Gastroesophageal sphincter (tissue), 4 donors: ENCODE measurements around the gene KIF26A. TPM values are rescaled to one million over a fixed set of nuclear protein-coding genes. Genes with fewer than 3 reads are reported as not detected.
A peak's percentile ranks its signal among the peaks of the same experiment; 100 is the strongest.
"Not testable (repeated sequence)": the region's sequence is repeated elsewhere in the genome, so short reads cannot be mapped to it uniquely, and the experiment has no call there.

Experiments
- ATAC-seq: fragments of 150-250 bp; one replicate; pipeline ENCODE4 v1.9.1; 2016; ENCODE audit warnings: mild to moderate bottlenecking, moderate library complexity
- H3K27ac ChIP-seq, 4 donors: fragments of 200-600 bp; sonication (generic) in 3 of 4; 1 replicate in 3 of 4; 2 replicates in 1 of 4; pipeline ENCODE4 v1.5.1; 2016 to 2019
- H3K27me3 ChIP-seq: fragments of 200-600 bp; sonication (generic); one replicate; pipeline ENCODE4 v1.5.1; 2019
- H3K36me3 ChIP-seq, 2 donors: fragments of 200-600 bp; sonication (generic); one replicate each; pipeline ENCODE4 v1.5.1; 2019; ENCODE audit warnings: control low read depth in 1 of 2
- H3K4me1 ChIP-seq, 3 donors: fragments of 200-600 bp; sonication (generic); 1 replicate in 2 of 3; 2 replicates in 1 of 3; pipeline ENCODE4 v1.5.1; 2016 to 2019; ENCODE audit warnings: control low read depth in 2 of 3
- H3K4me3 ChIP-seq, 2 donors: fragments of 200-600 bp; sonication (generic); one replicate each; pipeline ENCODE4 v1.5.1; 2019; ENCODE audit warnings: mild to moderate bottlenecking in 1 of 2, moderate library complexity in 1 of 2
- H3K9me3 ChIP-seq, 3 donors: fragments of 200-600 bp; sonication (generic); one replicate each; pipeline ENCODE4 v1.5.1; 2017 to 2019; ENCODE audit warnings: control low read depth in 2 of 3
- EP300 ChIP-seq: sonication (generic); formaldehyde crosslinking; IDR thresholded peaks from one replicate; pipeline ENCODE4 v1.6.1; 2017; ENCODE audit warnings: antibody characterized with exemption, mild to moderate bottlenecking
- POLR2A ChIP-seq, 2 donors: fragments of 450-650 bp; IDR thresholded peaks; one replicate each; pipeline ENCODE4 v1.6.1; 2017; ENCODE audit warnings: antibody characterized with exemption in 2 of 2, mild to moderate bottlenecking in 2 of 2, moderate library complexity in 1 of 2
- POLR2AphosphoS5 ChIP-seq: sonication (generic); formaldehyde crosslinking; IDR thresholded peaks from one replicate; pipeline ENCODE4 v1.6.1; 2017; ENCODE audit warnings: antibody characterized with exemption
- WGBS, 2 donors: methylation state at CpG; one replicate each; pipeline ENCODE4 v1.1.5; 2018; ENCODE audit warnings: low coverage in 1 of 2; 5-methylcytosine and 5-hydroxymethylcytosine counted together
- total RNA-seq, 4 donors: library from RNA; depleted of rRNA; stranded (reverse); fragments of >200 nt; gene quantifications; one replicate each; pipeline ENCODE4 v1.1.0, GENCODE V29; 2016
- TF ChIP-seq, protein P1 (sequence below), 4 experiments: fragments of 200-600 bp in 2 of 4; fragments of 450-650 bp in 2 of 4; sonication (generic) in 1 of 4; IDR thresholded peaks; one replicate each; pipeline ENCODE4 v1.5.1; 2017 to 2019; ENCODE audit warnings: antibody characterized with exemption in 4 of 4, mild to moderate bottlenecking in 2 of 4, moderate library complexity in 2 of 4

KIF26A gene
- total RNA-seq, 4 donors from 2014 or later: 2.2 to 6.9 (median 2.9) TPM

DNA sequence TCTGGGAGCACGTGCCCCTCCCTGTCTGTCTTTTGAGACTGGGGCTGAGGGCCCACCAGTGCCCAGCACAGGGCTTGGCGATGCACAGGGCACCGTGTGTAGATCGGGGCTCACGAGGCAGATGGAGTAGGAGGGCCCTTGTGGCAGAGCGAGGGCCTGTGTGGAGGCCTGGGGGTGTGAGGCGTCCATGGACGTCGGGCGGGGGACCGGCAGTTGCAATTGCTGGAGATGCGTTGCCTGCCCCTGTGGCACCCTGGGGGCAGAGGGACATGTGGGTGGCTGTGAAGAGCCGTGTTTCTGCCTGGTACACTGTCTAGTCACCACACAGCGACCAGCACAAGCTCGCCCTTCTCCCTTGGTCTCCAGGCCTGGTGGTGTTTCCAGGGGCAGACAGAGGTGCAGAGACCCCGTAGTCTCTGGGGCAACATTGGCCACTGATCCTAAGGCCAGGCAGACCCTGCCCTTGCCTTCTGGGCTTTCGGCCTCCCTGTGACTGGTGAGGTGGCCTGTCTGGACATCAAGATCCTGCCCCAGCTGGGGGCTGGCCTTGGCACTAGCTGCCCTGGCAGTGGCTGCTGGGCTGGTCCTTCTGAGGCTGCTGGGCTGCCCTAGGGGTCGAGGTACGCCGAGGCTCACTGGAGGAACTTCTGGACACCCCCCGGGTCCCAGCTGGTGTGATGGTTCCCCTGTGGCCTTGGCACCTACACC, 14.5 kb downstream of the KIF26A start:
- Histone ChIP-seq H3K9me3 (no peaks in the 10 kb centered on the region), H3K27me3 (peaks cover 21% of the 10 kb centered on the region), H3K27ac (no peak overlapping the region), H3K4me1 (peaks cover 0 to 13% (median 0%) of the 10 kb centered on the region in 3 donors), H3K36me3 (no peaks in the 10 kb centered on the region), H3K4me3 (no peak overlapping the region)
- WGBS, 2 donors: 100% methylated on average over 1 of the region's 21 CpGs; no CpG with 5 or more reads in 1 of the 2 donors
- ATAC-seq: no peak
- TF ChIP-seq, protein P1, sequence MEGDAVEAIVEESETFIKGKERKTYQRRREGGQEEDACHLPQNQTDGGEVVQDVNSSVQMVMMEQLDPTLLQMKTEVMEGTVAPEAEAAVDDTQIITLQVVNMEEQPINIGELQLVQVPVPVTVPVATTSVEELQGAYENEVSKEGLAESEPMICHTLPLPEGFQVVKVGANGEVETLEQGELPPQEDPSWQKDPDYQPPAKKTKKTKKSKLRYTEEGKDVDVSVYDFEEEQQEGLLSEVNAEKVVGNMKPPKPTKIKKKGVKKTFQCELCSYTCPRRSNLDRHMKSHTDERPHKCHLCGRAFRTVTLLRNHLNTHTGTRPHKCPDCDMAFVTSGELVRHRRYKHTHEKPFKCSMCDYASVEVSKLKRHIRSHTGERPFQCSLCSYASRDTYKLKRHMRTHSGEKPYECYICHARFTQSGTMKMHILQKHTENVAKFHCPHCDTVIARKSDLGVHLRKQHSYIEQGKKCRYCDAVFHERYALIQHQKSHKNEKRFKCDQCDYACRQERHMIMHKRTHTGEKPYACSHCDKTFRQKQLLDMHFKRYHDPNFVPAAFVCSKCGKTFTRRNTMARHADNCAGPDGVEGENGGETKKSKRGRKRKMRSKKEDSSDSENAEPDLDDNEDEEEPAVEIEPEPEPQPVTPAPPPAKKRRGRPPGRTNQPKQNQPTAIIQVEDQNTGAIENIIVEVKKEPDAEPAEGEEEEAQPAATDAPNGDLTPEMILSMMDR (IDR thresholded peaks at IDR 0.05): no peak
- no peak for TF ChIP-seq POLR2AphosphoS5
- TF ChIP-seq EP300: no peak
- TF ChIP-seq POLR2A (IDR thresholded peaks at IDR 0.05): no peak

DNA sequence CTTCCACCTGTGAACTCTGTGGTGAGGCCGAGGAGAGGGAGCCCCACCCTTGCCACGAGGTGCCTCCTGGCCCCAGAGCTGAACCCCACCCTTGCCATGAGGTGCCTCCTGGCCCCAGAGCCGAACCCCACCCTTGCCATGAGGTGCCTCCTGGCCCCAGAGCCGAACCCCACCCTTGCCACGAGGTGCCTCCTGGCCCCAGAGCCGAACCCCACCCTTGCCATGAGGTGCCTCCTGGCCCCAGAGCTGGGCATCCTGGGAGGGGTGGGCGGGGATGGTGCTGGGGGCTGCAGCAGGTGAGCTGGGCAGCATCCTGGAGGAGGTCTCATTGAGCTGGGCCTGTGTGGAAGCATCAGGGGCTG, 15.0 kb downstream of the KIF26A start:
- not testable (repeated sequence) for H3K27ac ChIP-seq, H3K4me3 ChIP-seq, ATAC-seq, H3K36me3 ChIP-seq, H3K9me3 ChIP-seq
- H3K27me3 ChIP-seq: peaks cover 20% of the 10 kb centered on the region
- H3K4me1 ChIP-seq: peaks cover 0 to 13% (median 0%) of the 10 kb centered on the region in 3 donors
- no CpG with 5 or more reads among the region's 7 CpGs for WGBS, 2 donors

DNA sequence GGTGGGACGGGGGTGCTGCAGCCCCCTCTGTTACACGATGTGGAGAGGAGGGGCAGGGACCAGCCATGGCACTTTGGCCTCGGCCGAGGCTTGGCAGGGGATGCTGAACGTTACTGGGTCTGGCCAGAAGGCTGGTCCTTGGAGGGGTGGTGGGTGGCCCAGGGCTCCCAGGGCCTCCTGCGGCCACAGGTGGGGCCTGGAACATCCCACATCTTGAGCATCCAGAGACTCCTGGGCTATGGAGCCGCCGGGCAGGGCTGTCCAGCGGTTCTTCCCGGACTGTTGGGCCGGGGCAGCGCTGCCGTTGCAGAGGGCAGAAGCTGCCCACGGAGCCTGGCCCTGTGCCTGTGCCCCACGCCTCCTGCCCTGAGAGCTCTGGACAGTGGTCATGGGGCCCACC, 15.9 kb downstream of the KIF26A start:
- Histone ChIP-seq H3K27me3 (peaks cover 14% of the 10 kb centered on the region), H3K27ac (no peak overlapping the region), H3K36me3 (no peaks in the 10 kb centered on the region), H3K4me1 (peaks cover 0 to 7% (median 0%) of the 10 kb centered on the region in 3 donors), H3K4me3 (no peak overlapping the region), H3K9me3 (no peaks in the 10 kb centered on the region)
- no peak for TF ChIP-seq POLR2AphosphoS5
- no peak for ATAC-seq
- WGBS, 2 donors: 20 to 82% methylated on average over 1 to 4 of the region's 15 CpGs

DNA sequence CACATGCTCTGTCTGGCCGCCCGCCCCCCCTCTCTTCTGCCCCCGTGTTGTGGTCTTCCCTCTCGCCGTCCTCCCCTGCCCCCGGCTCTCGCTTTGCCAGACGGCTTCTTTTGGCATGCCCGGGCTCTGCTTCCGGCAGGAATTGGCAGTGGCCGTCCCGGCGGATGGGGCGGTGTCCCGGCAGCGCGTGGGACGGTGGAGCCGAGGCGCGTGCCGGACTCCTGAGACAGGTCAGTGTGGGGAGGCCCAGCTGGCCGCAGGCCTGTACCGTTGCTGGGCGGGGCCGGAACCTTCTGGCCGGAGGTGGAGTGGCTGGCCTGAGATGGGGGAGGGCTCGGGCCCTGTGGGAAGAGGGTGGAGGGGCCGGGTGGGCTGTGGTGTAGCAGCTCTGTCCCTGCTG, 17.1 kb downstream of the KIF26A start:
- WGBS, 2 donors: no CpG with 5 or more reads among the region's 29 CpGs
- Histone ChIP-seq H3K4me1 (no peaks in the 10 kb centered on the region), H3K27me3 (peaks cover 4% of the 10 kb centered on the region), H3K4me3 (no peak overlapping the region), H3K9me3 (no peaks in the 10 kb centered on the region), H3K27ac (no peak overlapping the region), H3K36me3 (no peaks in the 10 kb centered on the region)
- TF ChIP-seq, protein P1 (IDR thresholded peaks at IDR 0.05): no peak
- TF ChIP-seq POLR2A (IDR thresholded peaks at IDR 0.05) (no peak), POLR2AphosphoS5 (no peak), EP300 (no peak)
- peak; percentile 65 for ATAC-seq

DNA sequence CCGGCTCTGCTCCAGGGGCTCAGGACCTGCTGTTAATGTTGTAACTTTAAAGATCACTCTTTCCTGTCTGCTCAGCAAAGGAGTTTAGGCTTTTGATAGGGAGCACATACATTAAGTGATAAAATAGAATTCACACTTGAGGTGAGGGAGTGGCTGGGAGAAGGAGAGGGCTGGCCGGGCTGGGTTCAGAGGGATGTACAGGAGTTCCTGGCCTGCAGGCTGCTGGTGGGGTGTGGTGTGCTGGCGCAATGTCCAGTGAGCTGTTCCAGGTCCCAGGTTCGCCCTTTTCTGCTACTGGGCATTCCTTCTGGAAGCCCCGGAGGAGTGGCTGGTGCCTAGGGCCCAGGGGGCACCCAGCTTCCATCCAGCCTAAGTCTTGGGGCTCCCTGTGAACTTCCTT, 17.8 kb downstream of the KIF26A start:
- Histone ChIP-seq H3K27me3 (no peaks in the 10 kb centered on the region), H3K36me3 (no peaks in the 10 kb centered on the region), H3K9me3 (no peaks in the 10 kb centered on the region), H3K27ac (no peak overlapping the region), H3K4me1 (no peaks in the 10 kb centered on the region), H3K4me3 (no peak overlapping the region)
- ATAC-seq: no peak
- TF ChIP-seq POLR2A (IDR thresholded peaks at IDR 0.05) (no peak), POLR2AphosphoS5 (no peak), EP300 (no peak)
- TF ChIP-seq, protein P1 (IDR thresholded peaks at IDR 0.05): no peak
- 100% methylated on average over 1 of the region's 5 CpGs; no CpG with 5 or more reads in 1 of the 2 donors for WGBS, 2 donors
